NCI-H524 treated with DMSO at 0.1 percent for 48 hours (cell line): ENCODE measurements around the gene TSLP.

Experiments used
- DNase-seq: peaks from one replicate; lab custom pipeline; 2025; lab: John Stamatoyannopoulos, UW

TSLP gene

GRCh38 chr5:111099058-111099778, 27.7 kb downstream of the TSLP start:
- DNase-seq = no peak

- no peak for DNase-seq
Observed at GRCh38 chr5:111106320-111106948, 34.9 kb downstream of the TSLP start.

DNA sequence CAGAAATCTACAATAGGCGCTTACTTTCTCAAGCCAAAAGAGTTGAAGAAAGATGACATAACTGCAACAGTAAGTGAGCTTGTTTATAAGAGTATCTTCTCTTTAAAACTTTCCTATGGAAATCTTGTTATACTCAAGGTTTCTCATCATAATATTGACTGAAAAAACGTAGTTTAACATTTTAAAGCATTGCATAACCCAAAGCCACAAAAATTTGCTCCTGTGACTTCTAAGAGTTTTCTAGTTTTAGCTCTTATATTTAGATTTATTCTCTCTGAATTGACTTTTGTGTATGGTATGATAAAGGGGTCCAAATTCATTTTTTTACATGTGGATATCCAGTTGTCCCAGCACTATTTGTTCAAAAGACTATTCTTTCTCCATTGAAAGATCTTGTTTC, 35.9 kb downstream of the TSLP start:
- no peak for DNase-seq

DNA sequence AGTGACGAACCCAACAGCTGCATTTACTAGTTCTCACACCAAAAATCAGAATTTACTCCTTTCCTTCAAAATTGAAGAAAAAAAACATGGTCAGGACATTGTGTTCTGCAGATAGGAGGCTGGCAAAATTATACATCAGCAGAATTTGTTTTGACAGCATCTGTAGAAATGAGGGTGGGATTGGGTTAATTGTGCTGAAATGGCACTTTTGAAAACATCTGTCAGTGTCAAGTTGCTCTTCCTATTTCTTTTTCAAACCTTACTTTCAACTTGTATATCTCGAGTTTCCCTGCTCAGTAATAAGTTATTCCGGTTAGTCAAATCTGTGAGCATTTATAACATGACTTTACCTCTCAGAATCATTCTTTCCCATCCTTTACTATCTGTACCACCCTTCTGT, 40.4 kb downstream of the TSLP start:
- DNase-seq = no peak

GRCh38 chr5:111113678-111114077, 42.2 kb downstream of the TSLP start:
- DNase-seq = no peak

DNA sequence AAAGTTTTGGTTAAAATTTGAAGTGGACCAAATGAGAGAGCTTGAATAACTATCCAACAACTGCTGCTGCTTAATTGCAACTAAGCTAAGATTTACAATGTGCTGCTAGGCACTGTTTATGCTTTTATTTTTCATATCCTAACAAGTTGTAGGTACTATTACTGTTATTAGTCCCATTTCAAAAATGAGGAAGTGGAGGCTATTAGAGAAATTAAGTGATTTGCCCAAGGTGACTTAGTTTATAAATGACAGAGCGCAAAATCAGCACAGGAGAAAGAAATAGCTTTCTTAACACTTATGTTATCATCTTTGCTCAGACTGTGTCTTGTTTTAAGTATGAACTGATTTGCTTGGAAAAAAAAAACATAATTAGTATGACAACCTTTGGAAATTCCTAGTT, 43.7 kb downstream of the TSLP start:
- DNase-seq = no peak

- DNase-seq = no peak
Observed at GRCh38 chr5:111116550-111116949, 45.0 kb downstream of the TSLP start.

- DNase-seq = no peak
Observed at GRCh38 chr5:111117136-111117535, 45.6 kb downstream of the TSLP start.

DNA sequence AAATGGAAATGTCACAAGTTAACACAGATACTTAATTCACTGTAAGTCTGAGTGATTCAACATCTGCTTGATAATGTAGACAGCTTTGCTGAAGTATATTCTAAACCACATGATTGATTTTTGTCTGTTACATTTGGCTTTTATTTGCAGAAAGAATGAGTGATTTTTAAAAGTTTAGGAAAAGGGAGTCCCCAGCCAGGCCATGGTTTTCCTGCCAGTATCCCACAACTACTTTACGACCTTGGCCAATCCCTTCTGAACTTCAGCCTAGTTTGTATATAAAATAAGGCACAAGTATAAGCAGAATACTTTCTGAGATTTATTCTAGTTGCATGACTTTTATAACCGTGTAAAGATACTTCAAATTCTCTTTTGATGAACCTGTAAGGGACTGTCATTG, 47.7 kb downstream of the TSLP start:
- no peak for DNase-seq

GRCh38 chr5:111119856-111120255, 48.3 kb downstream of the TSLP start:
- DNase-seq = no peak

- DNase-seq = no peak
Observed at GRCh38 chr5:111120911-111121310, 49.4 kb downstream of the TSLP start.

GRCh38 chr5:111121926-111122325, 50.4 kb downstream of the TSLP start:
- DNase-seq = no peak

DNA sequence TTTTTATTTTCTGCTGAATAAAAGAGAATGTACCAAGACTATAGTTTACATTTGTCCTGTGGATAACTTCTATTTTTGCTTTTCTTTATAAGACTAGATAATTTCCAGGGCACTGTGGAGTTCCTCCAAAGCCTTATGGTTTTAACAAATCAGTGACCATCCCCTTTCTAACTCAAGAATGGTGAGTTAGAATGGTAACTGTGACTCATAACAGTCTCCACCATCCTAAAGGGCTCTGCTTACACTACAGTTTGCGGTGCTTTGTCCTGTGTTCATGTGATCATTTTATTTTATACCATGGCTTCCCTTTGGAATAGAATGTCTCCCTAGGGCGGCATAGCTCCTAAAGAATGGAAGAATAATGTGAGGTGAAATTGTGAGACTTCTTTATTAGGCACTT, 50.9 kb downstream of the TSLP start:
- no peak for DNase-seq

GRCh38 chr5:111124793-111125192, 53.3 kb downstream of the TSLP start:
- no peak for DNase-seq

DNA sequence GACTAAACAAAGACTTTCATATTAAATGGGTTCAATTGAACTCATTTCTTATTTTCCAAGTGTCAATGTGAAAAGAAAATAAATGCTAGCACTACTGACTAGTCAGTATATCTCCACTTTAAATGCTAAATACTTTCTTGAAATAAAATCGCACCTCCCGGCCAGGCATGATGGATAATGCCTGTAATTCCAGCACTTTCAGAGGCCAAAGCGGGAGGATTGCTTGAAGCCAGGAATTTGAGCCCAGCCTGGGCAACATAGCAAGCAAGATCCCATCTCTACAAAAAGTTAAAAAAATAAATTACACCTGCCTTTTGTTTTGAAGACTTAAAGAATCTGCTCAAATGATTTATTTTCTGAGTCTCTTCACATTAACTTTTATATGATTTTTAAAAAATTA, 55.4 kb downstream of the TSLP start:
- DNase-seq = no peak
